Umbilical cord (tissue), 2 donors: ENCODE data around the gene LPCAT1. TPM values are rescaled to one million over a fixed set of nuclear protein-coding genes. Genes with fewer than 3 reads are reported as not detected.
A peak's percentile ranks its signal among the peaks of the same experiment; 100 is the strongest.
"Not testable (repeated sequence)": the region's sequence is repeated elsewhere in the genome, so short reads cannot be mapped to it uniquely, and the experiment has no call there.

Source experiments
- DNase-seq: peaks from one replicate; pipeline ENCODE4 v3.0.0-alpha.2; 2015; ENCODE audit warnings: low spot score
- total RNA-seq: library from RNA; depleted of rRNA; stranded (reverse); fragments of >200 nt; gene quantifications from one replicate; pipeline ENCODE4 v1.2.3, GENCODE V29; 2014; ENCODE audit warnings: low replicate concordance; ENCODE audit not compliant: insufficient read depth

LPCAT1 gene
- total RNA-seq, 1 donor from 2014 or later = 46.0 TPM

- peak; percentile 65 for DNase-seq
Measured at GRCh38 chr5:1541702-1542400, 18.1 kb upstream of the LPCAT1 start.

- no peak for DNase-seq
Measured at GRCh38 chr5:1540831-1541701, 17.3 kb upstream of the LPCAT1 start.

- DNase-seq = no peak
Measured at GRCh38 chr5:1540166-1540565, 16.4 kb upstream of the LPCAT1 start.

- not testable (repeated sequence) for DNase-seq
Measured at GRCh38 chr5:1539393-1540161, 15.8 kb upstream of the LPCAT1 start.

- no peak for DNase-seq
Measured at GRCh38 chr5:1538741-1539392, 15.1 kb upstream of the LPCAT1 start.

GRCh38 chr5:1538276-1538675 is 14.5 kb upstream of the LPCAT1 start:
- DNase-seq = no peak

GRCh38 chr5:1537603-1538154 is 13.9 kb upstream of the LPCAT1 start:
- DNase-seq = no peak

- DNase-seq = no peak
Measured at GRCh38 chr5:1536871-1537602, 13.3 kb upstream of the LPCAT1 start.

GRCh38 chr5:1536322-1536845 is 12.6 kb upstream of the LPCAT1 start:
- no peak for DNase-seq

- no peak for DNase-seq
Measured at GRCh38 chr5:1535646-1536045, 11.9 kb upstream of the LPCAT1 start.

- no peak for DNase-seq
Measured at GRCh38 chr5:1532384-1532783, 8.6 kb upstream of the LPCAT1 start.

GRCh38 chr5:1529498-1529897 is 5.7 kb upstream of the LPCAT1 start:
- DNase-seq = no peak

GRCh38 chr5:1527533-1528205 is 3.9 kb upstream of the LPCAT1 start:
- DNase-seq = no peak

- DNase-seq = no peak
Measured at GRCh38 chr5:1526681-1527131, 2.9 kb upstream of the LPCAT1 start.

GRCh38 chr5:1526190-1526631 is 2.5 kb upstream of the LPCAT1 start:
- no peak for DNase-seq

- no peak for DNase-seq
Measured at GRCh38 chr5:1525624-1526189, 1.9 kb upstream of the LPCAT1 start.

GRCh38 chr5:1524799-1525623 is 1.3 kb upstream of the LPCAT1 start:
- no peak for DNase-seq

- no peak for DNase-seq
Measured at GRCh38 chr5:1524481-1524798, 680 bp upstream of the LPCAT1 start.

GRCh38 chr5:1523480-1523792 is 324 bp downstream of the LPCAT1 start:
- no peak for DNase-seq
